Small intestine (tissue), 7 donors: ENCODE results near the gene APOL5. TPM values are rescaled to one million over a fixed set of nuclear protein-coding genes. Genes with fewer than 3 reads are reported as not detected.
"Not testable (repeated sequence)": the region's sequence is repeated elsewhere in the genome, so short reads cannot be mapped to it uniquely, and the experiment has no call there.

Source experiments
- DNase-seq, 2 donors: peaks; one replicate each; pipeline versions ENCODE4 v3.0.0 to v3.0.0-alpha.2; 2013
- FAIRE-seq: peaks from 2 replicates; lab custom pipeline; 2012; peaks lifted over from hg19 to GRCh38; lab: Jason Lieb, UNC
- H3K27ac ChIP-seq, 3 donors: one replicate each; pipeline ENCODE4 v1.5.1; 2013; ENCODE audit warnings: low read length in 2 of 3, mild to moderate bottlenecking in 2 of 3, control low read depth in 1 of 3, inconsistent platforms in 1 of 3, low read depth in 1 of 3, moderate library complexity in 1 of 3
- H3K27me3 ChIP-seq, 3 donors: one replicate each; pipeline ENCODE4 v1.6.1; 2013; ENCODE audit warnings: low read length in 3 of 3, inconsistent platforms in 1 of 3; ENCODE audit not compliant: control insufficient read depth in 3 of 3, insufficient read depth in 3 of 3
- H3K36me3 ChIP-seq, 3 donors: one replicate each; pipeline ENCODE4 v1.6.1; 2013; ENCODE audit warnings: low read length in 3 of 3, inconsistent platforms in 1 of 3, low read depth in 1 of 3, mild to moderate bottlenecking in 1 of 3, moderate library complexity in 1 of 3; ENCODE audit not compliant: control insufficient read depth in 3 of 3, insufficient read depth in 2 of 3
- H3K4me1 ChIP-seq, 3 donors: one replicate each; pipeline ENCODE4 v1.6.1; 2013; ENCODE audit warnings: low read length in 2 of 3, inconsistent platforms in 1 of 3, low read depth in 1 of 3, mild to moderate bottlenecking in 1 of 3, moderate library complexity in 1 of 3; ENCODE audit not compliant: control insufficient read depth in 3 of 3, insufficient read depth in 2 of 3
- H3K4me3 ChIP-seq, 3 donors: one replicate each; pipeline ENCODE4 v1.5.1; 2013; ENCODE audit warnings: low read length in 3 of 3, control low read depth in 1 of 3, inconsistent platforms in 1 of 3, low read depth in 1 of 3, mild to moderate bottlenecking in 1 of 3, moderate library complexity in 1 of 3
- H3K9me3 ChIP-seq, 2 donors: one replicate each; pipeline ENCODE4 v1.6.1; 2013; ENCODE audit warnings: low read depth in 1 of 2, low read length in 1 of 2; ENCODE audit not compliant: control insufficient read depth in 2 of 2, insufficient read depth in 1 of 2
- WGBS, 3 donors: extraction: QIAGEN DNeasy Blood & Tissue Kit; methylation state at CpG; one replicate each; pipeline ENCODE4 v1.1.7; 2013; 5-methylcytosine and 5-hydroxymethylcytosine counted together
- polyA plus RNA-seq, 4 donors: library from polyadenylated mRNA; stranded (reverse) in 3 of 4; unstranded in 1 of 4; fragments of 200-250 nt in 3 of 4; fragments of 120-200 nt in 1 of 4; gene quantifications; one replicate each; pipeline versions ENCODE4 v1.2.1 to v1.2.3, GENCODE V29; 2013
- donor health status: healthy with polysubstance abuse.
- donor health status: control.
- donor health status: control.
- donor health status: Bipolar disorder and iron deficiency.
- donor health status: healthy.

The APOL5 gene
- polyA plus RNA-seq, 4 donors = not detected

GRCh38 chr22:35697142-35697541, 20.5 kb upstream of the APOL5 start:
- Histone ChIP-seq H3K4me3 (no peak overlapping the region), H3K4me1 (no peaks in the 10 kb centered on the region), H3K27ac (no peak overlapping the region), H3K9me3 (peaks cover 0 to 7% of the 10 kb centered on the region in 2 donors), H3K36me3 (no peaks in the 10 kb centered on the region), H3K27me3 (no peaks in the 10 kb centered on the region)
- WGBS, 3 donors = 78 to 88% (median 79%) methylated on average over 14 of the region's 14 CpGs
- DNase-seq (no peak), FAIRE-seq (no peak)

DNA sequence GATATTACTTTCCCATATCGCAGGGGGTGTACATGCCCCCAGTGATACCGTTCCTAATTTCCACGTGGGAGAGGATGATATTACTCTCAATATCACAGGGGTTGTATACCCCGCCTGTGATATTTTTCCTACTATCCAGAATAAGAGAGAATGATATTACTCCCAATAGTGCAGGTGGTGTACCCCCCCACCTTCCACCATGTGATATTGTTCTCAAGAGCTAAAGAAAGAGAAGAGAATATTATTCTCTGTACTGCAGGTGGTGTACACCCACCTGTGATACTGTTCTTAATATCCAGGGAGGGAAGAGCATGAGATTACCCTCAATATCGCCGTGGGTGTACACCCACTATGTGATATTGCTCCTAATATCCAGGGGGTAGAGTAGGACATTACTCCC, 17.8 kb upstream of the APOL5 start:
- not testable (repeated sequence) for FAIRE-seq, H3K27ac ChIP-seq, H3K9me3 ChIP-seq, H3K4me1 ChIP-seq, H3K27me3 ChIP-seq, DNase-seq, H3K36me3 ChIP-seq, H3K4me3 ChIP-seq
- 75 to 85% (median 81%) methylated on average over 6 of the region's 6 CpGs for WGBS, 3 donors

GRCh38 chr22:35703861-35704584, 13.6 kb upstream of the APOL5 start:
- FAIRE-seq (no peak), DNase-seq (peak in 1 of 2 donors; percentile 71)
- WGBS, 3 donors = 67 to 78% (median 74%) methylated on average over 7 of the region's 7 CpGs
- Histone ChIP-seq H3K9me3 (no peaks in the 10 kb centered on the region), H3K27ac (no peak overlapping the region), H3K27me3 (no peaks in the 10 kb centered on the region), H3K36me3 (no peaks in the 10 kb centered on the region), H3K4me1 (no peaks in the 10 kb centered on the region), H3K4me3 (no peak overlapping the region)

DNA sequence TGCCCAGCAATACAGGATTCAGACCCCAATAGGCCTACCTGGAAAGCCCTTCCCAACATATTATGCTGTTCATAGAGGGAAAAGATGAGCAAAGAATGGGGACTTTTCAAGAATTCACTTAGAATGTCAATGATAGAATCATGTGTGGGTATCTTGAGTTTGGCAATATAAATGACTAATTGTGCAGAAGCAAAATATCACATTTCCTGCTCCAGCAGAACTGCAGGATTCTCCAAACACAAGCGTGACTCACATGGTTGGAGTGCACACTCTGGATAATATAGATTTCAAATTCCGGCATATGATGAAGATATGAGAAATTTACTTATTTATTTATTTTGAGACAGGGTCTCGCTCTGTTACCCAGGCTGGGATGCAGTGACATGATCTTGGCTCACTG, 12.5 kb upstream of the APOL5 start:
- Histone ChIP-seq H3K4me3 (no peak overlapping the region), H3K9me3 (no peaks in the 10 kb centered on the region), H3K4me1 (no peaks in the 10 kb centered on the region), H3K36me3 (no peaks in the 10 kb centered on the region), H3K27me3 (no peaks in the 10 kb centered on the region), H3K27ac (no peak overlapping the region)
- 83 to 94% (median 90%) methylated on average over 3 of the region's 3 CpGs for WGBS, 3 donors
- DNase-seq = no peak
- no peak for FAIRE-seq

GRCh38 chr22:35708453-35708852, 9.2 kb upstream of the APOL5 start:
- no peak overlapping the region for H3K4me3 ChIP-seq
- DNase-seq (no peak), FAIRE-seq (no peak)
- 61 to 72% (median 65%) methylated on average over 7 of the region's 7 CpGs for WGBS, 3 donors
- no peaks in the 10 kb centered on the region for H3K27me3 ChIP-seq
- no peaks in the 10 kb centered on the region for H3K4me1 ChIP-seq
- H3K27ac ChIP-seq = no peak overlapping the region
- H3K9me3 ChIP-seq = no peaks in the 10 kb centered on the region
- peaks cover 0 to 2% (median 0%) of the 10 kb centered on the region in 3 donors for H3K36me3 ChIP-seq

DNA sequence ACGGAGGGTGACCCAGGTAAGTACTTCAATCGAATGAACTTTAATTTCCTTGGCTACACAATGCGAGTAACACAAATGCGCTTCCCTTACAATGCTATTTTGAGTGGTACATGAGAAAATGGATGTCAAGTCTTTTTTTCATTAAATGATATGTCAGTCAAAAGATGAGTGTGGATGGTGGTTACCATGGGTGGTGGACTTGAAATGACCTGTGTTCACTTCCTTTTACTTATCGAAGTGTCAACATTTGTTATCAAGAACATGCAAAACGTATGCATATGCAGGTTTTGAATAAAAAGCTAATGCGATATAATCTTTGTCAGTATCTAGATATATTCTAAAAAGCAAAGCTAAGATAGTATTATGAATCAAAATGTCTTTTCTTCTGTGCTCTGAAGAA, 8.8 kb upstream of the APOL5 start:
- no peak overlapping the region for H3K4me3 ChIP-seq
- FAIRE-seq = no peak
- no peak overlapping the region for H3K27ac ChIP-seq
- H3K9me3 ChIP-seq = no peaks in the 10 kb centered on the region
- peaks cover 0 to 2% (median 0%) of the 10 kb centered on the region in 3 donors for H3K36me3 ChIP-seq
- DNase-seq = peak in 1 of 2 donors; percentile 37
- no peaks in the 10 kb centered on the region for H3K27me3 ChIP-seq
- no peaks in the 10 kb centered on the region for H3K4me1 ChIP-seq
- 58 to 73% (median 66%) methylated on average over 7 of the region's 7 CpGs for WGBS, 3 donors

DNA sequence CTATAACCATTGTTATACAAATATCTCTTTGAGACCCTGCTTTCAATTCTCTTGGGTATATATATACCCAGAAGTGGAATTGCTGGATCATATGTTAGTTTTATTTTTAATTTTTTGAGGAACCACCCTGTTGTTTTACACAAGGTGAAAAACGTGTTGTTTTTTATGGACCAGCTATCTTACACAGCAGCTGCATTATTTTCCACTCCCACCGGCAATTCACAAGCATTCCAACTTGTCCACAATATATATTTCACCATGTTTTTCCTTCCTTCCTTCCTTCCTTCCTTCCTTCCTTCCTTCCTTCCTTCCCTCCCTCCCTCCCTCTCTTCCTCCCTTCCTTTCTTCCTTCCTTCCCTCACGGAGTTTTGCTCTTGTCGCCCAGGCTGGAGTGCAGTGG, 6.3 kb upstream of the APOL5 start:
- no peak overlapping the region for H3K4me3 ChIP-seq
- no peak for FAIRE-seq
- peaks cover 0 to 2% (median 0%) of the 10 kb centered on the region in 3 donors for H3K36me3 ChIP-seq
- H3K9me3 ChIP-seq = no peaks in the 10 kb centered on the region
- H3K27me3 ChIP-seq = no peaks in the 10 kb centered on the region
- WGBS, 3 donors = 85 to 87% (median 85%) methylated on average over 4 of the region's 4 CpGs
- H3K4me1 ChIP-seq = no peaks in the 10 kb centered on the region
- no peak overlapping the region for H3K27ac ChIP-seq
- DNase-seq = no peak

- WGBS, 3 donors = 89 to 99% (median 95%) methylated on average over 2 of the region's 2 CpGs
- Histone ChIP-seq H3K36me3 (peaks cover 0 to 2% (median 0%) of the 10 kb centered on the region in 3 donors), H3K9me3 (no peaks in the 10 kb centered on the region), H3K4me3 (no peak overlapping the region), H3K4me1 (no peaks in the 10 kb centered on the region), H3K27ac (no peak overlapping the region), H3K27me3 (no peaks in the 10 kb centered on the region)
- DNase-seq (no peak), FAIRE-seq (no peak)
Observed at GRCh38 chr22:35712672-35713071, 5.0 kb upstream of the APOL5 start.
